HepG2 (cell line): ENCODE measurements around the gene LLGL2. TPM values are rescaled to one million over a fixed set of nuclear protein-coding genes. Genes with fewer than 3 reads are reported as not detected.
A peak's percentile ranks its signal among the peaks of the same experiment; 100 is the strongest.

Source experiments
- FOSL2 ChIP-seq: sonication (generic); formaldehyde crosslinking; IDR thresholded peaks from 2 replicates; pipeline ENCODE4 v1.4.0; 2020; ENCODE audit warnings: missing genetic modification reagents
- HES4 ChIP-seq: sonication (generic); formaldehyde crosslinking; IDR thresholded peaks from 2 replicates; pipeline ENCODE4 v1.9.0; 2021; ENCODE audit warnings: mild to moderate bottlenecking, missing genetic modification reagents, borderline replicate concordance
- HMGA1 ChIP-seq: sonication (generic); formaldehyde crosslinking; conservative IDR thresholded peaks from 2 replicates; pipeline ENCODE4 v1.4.0; 2020; ENCODE audit warnings: missing genetic modification reagents
- KDM1A ChIP-seq: IDR thresholded peaks from 2 replicates; pipeline ENCODE4 v1.6.1; 2016; ENCODE audit warnings: missing compliant biosample characterization
- MNT ChIP-seq: fragments of 450-650 bp; IDR thresholded peaks from 2 replicates; pipeline ENCODE4 v1.6.1; 2016
- RXRA ChIP-seq: sonication (generic); formaldehyde crosslinking; IDR thresholded peaks from 2 replicates; pipeline ENCODE4 v1.5.1; 2020; ENCODE audit warnings: missing genetic modification reagents
- SAP130 ChIP-seq: IDR thresholded peaks from 2 replicates; pipeline ENCODE4 v1.6.1; 2016; ENCODE audit warnings: low read depth
- SSRP1 ChIP-seq: IDR thresholded peaks from 2 replicates; pipeline ENCODE4 v1.6.1; 2016; ENCODE audit warnings: control low read depth
- TAF15 ChIP-seq: fragments of 200-400 bp; formaldehyde crosslinking; IDR thresholded peaks from one replicate; pipeline ENCODE4 v1.6.1; 2018; ENCODE audit warnings: mild to moderate bottlenecking, low read depth, low read length; ENCODE audit not compliant: poor library complexity, severe bottlenecking
- ZFP90 ChIP-seq: sonication (generic); formaldehyde crosslinking; IDR thresholded peaks from 2 replicates; pipeline ENCODE4 v1.8.0; 2022; ENCODE audit warnings: missing genetic modification reagents, mild to moderate bottlenecking, inconsistent platforms, borderline replicate concordance
- ZMYM3 ChIP-seq: sonication (generic); formaldehyde crosslinking; IDR thresholded peaks from 2 replicates; pipeline ENCODE4 v1.5.1; 2020; ENCODE audit warnings: mild to moderate bottlenecking, missing genetic modification reagents
- ZNF670 ChIP-seq: sonication (generic); formaldehyde crosslinking; IDR thresholded peaks from 2 replicates; pipeline ENCODE4 v1.8.0; 2022; ENCODE audit warnings: mild to moderate bottlenecking, missing genetic modification reagents, borderline replicate concordance
- ZNF790 ChIP-seq: sonication (generic); formaldehyde crosslinking; IDR thresholded peaks from 2 replicates; pipeline ENCODE4 v1.8.0; 2022; ENCODE audit warnings: missing genetic modification reagents, mild to moderate bottlenecking, borderline replicate concordance
- ZSCAN9 ChIP-seq: IDR thresholded peaks from 2 replicates; pipeline ENCODE4 v1.6.1; 2016; ENCODE audit warnings: borderline replicate concordance
- polyA plus RNA-seq, 8 experiments: library from polyadenylated mRNA; depleted of rRNA in 3 of 8; stranded (reverse) in 7 of 8; unstranded in 1 of 8; fragments of >200 nt; fragmentation: Illumina TruSeq in 4 of 8; extraction: Trizol in 4 of 8; gene quantifications; 2 replicates each; pipeline versions ENCODE4 v1.2.1 to v1.2.3, GENCODE V29; 2011 to 2016; ENCODE audit warnings: low read depth in 4 of 8, missing spikeins in 1 of 8, mixed read lengths in 1 of 8; ENCODE audit not compliant: insufficient read depth in 1 of 8
- total RNA-seq, 5 experiments: library from RNA; depleted of rRNA; stranded (reverse); fragments of >200 nt; fragmentation: Illumina TruSeq; extraction: Trizol; gene quantifications; 2 replicates each; pipeline ENCODE4 v1.2.3, GENCODE V29; 2016; ENCODE audit warnings: low read depth in 1 of 5
- TF ChIP-seq, protein P1 (sequence below): sonication (generic); formaldehyde crosslinking; conservative IDR thresholded peaks from 2 replicates; pipeline ENCODE4 v1.4.0; 2020; ENCODE audit warnings: mild to moderate bottlenecking, missing genetic modification reagents, moderate library complexity
- TF ChIP-seq, protein P2 (sequence below): sonication (generic); formaldehyde crosslinking; IDR thresholded peaks from 2 replicates; pipeline ENCODE4 v1.5.0; 2020; ENCODE audit warnings: mild to moderate bottlenecking, missing genetic modification reagents, borderline replicate concordance

The LLGL2 gene
- total and polyA plus RNA-seq, 2 of the 13 experiments (the other 11 are each of a cell fraction or from before 2014, with no cell fraction given), result 83.0 to 86.7 TPM

GRCh38 chr17:75601057-75601987 lies 75.8 kb downstream of the LLGL2 start (continued):
- TF ChIP-seq FOSL2 (CRISPR knock-in tag) (peak; percentile 75), ZNF790 (CRISPR knock-in tag) (no peak), SAP130 (CRISPR knock-in tag) (peak; percentile 66), SSRP1 (0 out of 2 replicates have a peak, but pooled peaks have one; percentile 55), HES4 (CRISPR knock-in tag) (no peak), MNT (peak; percentile 36; the same call in 1 of the 2 replicates), KDM1A (CRISPR knock-in tag) (peak; percentile 45; the same call in 1 of the 2 replicates), RXRA (CRISPR knock-in tag) (0 out of 2 replicates have a peak, but pooled peaks have one; percentile 15), ZMYM3 (peak; percentile 73), ZFP90 (CRISPR knock-in tag) (no peak), ZSCAN9 (no peak), ZNF670 (CRISPR knock-in tag) (no peak), TAF15 (no peak), HMGA1 (CRISPR knock-in tag) (no peak)
- TF ChIP-seq, protein P1, sequence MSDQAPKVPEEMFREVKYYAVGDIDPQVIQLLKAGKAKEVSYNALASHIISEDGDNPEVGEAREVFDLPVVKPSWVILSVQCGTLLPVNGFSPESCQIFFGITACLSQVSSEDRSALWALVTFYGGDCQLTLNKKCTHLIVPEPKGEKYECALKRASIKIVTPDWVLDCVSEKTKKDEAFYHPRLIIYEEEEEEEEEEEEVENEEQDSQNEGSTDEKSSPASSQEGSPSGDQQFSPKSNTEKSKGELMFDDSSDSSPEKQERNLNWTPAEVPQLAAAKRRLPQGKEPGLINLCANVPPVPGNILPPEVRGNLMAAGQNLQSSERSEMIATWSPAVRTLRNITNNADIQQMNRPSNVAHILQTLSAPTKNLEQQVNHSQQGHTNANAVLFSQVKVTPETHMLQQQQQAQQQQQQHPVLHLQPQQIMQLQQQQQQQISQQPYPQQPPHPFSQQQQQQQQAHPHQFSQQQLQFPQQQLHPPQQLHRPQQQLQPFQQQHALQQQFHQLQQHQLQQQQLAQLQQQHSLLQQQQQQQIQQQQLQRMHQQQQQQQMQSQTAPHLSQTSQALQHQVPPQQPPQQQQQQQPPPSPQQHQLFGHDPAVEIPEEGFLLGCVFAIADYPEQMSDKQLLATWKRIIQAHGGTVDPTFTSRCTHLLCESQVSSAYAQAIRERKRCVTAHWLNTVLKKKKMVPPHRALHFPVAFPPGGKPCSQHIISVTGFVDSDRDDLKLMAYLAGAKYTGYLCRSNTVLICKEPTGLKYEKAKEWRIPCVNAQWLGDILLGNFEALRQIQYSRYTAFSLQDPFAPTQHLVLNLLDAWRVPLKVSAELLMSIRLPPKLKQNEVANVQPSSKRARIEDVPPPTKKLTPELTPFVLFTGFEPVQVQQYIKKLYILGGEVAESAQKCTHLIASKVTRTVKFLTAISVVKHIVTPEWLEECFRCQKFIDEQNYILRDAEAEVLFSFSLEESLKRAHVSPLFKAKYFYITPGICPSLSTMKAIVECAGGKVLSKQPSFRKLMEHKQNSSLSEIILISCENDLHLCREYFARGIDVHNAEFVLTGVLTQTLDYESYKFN (CRISPR knock-in tag), result no peak
- TF ChIP-seq, protein P2, sequence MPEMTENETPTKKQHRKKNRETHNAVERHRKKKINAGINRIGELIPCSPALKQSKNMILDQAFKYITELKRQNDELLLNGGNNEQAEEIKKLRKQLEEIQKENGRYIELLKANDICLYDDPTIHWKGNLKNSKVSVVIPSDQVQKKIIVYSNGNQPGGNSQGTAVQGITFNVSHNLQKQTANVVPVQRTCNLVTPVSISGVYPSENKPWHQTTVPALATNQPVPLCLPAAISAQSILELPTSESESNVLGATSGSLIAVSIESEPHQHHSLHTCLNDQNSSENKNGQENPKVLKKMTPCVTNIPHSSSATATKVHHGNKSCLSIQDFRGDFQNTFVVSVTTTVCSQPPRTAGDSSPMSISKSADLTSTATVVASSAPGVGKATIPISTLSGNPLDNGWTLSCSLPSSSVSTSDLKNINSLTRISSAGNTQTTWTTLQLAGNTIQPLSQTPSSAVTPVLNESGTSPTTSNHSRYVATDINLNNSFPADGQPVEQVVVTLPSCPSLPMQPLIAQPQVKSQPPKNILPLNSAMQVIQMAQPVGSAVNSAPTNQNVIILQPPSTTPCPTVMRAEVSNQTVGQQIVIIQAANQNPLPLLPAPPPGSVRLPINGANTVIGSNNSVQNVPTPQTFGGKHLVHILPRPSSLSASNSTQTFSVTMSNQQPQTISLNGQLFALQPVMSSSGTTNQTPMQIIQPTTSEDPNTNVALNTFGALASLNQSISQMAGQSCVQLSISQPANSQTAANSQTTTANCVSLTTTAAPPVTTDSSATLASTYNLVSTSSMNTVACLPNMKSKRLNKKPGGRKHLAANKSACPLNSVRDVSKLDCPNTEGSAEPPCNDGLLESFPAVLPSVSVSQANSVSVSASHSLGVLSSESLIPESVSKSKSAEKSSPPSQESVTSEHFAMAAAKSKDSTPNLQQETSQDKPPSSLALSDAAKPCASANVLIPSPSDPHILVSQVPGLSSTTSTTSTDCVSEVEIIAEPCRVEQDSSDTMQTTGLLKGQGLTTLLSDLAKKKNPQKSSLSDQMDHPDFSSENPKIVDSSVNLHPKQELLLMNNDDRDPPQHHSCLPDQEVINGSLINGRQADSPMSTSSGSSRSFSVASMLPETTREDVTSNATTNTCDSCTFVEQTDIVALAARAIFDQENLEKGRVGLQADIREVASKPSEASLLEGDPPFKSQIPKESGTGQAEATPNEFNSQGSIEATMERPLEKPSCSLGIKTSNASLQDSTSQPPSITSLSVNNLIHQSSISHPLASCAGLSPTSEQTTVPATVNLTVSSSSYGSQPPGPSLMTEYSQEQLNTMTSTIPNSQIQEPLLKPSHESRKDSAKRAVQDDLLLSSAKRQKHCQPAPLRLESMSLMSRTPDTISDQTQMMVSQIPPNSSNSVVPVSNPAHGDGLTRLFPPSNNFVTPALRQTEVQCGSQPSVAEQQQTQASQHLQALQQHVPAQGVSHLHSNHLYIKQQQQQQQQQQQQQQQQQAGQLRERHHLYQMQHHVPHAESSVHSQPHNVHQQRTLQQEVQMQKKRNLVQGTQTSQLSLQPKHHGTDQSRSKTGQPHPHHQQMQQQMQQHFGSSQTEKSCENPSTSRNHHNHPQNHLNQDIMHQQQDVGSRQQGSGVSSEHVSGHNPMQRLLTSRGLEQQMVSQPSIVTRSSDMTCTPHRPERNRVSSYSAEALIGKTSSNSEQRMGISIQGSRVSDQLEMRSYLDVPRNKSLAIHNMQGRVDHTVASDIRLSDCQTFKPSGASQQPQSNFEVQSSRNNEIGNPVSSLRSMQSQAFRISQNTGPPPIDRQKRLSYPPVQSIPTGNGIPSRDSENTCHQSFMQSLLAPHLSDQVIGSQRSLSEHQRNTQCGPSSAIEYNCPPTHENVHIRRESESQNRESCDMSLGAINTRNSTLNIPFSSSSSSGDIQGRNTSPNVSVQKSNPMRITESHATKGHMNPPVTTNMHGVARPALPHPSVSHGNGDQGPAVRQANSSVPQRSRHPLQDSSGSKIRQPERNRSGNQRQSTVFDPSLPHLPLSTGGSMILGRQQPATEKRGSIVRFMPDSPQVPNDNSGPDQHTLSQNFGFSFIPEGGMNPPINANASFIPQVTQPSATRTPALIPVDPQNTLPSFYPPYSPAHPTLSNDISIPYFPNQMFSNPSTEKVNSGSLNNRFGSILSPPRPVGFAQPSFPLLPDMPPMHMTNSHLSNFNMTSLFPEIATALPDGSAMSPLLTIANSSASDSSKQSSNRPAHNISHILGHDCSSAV (CRISPR knock-in tag), result no peak
